Measurements from ENCODE around the gene LDLRAD4.

LDLRAD4 gene

DNA sequence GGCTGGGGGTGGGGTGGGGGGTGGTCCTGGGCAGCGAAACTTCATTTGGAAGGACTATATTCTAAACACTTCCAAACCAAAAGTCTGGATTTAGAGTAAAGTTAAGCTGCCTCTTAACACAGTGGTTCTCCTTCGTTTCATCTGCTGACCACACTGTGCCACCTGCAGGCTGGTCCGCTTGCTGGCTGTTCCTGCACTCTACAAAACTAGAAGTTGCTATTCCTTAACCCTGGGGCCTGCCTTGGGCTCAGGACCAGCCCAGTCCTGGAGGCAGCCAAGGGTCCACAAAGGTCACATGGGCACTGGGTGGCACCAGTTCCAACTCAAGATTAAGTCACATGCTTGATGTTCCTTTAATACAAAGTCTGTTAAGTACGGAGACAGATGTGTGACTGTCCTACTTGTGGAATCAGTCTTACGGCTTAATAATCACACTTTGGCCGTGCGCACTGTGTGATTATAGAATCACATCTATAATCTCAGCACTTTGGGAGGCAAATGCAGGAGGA, 312.4 kb downstream of the LDLRAD4 start:
- no peak for TF ChIP-seq CTCF (IDR thresholded peaks at IDR 0.05; ENCODE audit: low read depth, low read length)
- no peak overlapping the region for H3K4me3 ChIP-seq (ENCODE audit: low read depth, low read length)

GRCh38 chr18:13531681-13532325, 313.2 kb downstream of the LDLRAD4 start:
- H3K4me3 ChIP-seq (ENCODE audit: low read depth, low read length) = no peak overlapping the region
- no peak for TF ChIP-seq CTCF (IDR thresholded peaks at IDR 0.05; ENCODE audit: low read depth, low read length)

- H3K4me3 ChIP-seq (ENCODE audit: low read depth, low read length) = no peak overlapping the region
- no peak for TF ChIP-seq CTCF (IDR thresholded peaks at IDR 0.05; ENCODE audit: low read depth, low read length)
These were observed 314.0 kb downstream of the LDLRAD4 start for GRCh38 chr18:13532406-13533075.

DNA sequence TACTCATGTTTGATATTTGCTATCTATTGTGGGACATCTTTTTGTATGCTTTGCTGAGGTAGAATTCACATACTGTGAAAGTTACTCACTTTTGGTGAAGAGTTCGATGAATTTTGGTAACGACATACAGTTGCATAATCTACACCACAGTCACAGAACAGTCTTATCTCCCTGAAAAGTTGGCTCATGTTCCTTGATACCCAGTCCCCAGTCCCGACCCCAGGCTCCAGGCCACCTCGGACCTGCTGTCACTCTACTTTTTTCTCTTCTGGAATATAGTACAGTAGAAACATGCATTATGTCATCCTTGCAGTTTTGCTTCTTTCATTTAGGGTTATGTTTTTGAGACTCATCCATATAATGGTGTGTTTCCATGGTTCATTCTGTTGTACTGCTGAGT, 316.1 kb downstream of the LDLRAD4 start:
- TF ChIP-seq CTCF (IDR thresholded peaks at IDR 0.05; ENCODE audit: low read depth, low read length) = no peak
- no peak overlapping the region for H3K4me3 ChIP-seq (ENCODE audit: low read depth, low read length)

DNA sequence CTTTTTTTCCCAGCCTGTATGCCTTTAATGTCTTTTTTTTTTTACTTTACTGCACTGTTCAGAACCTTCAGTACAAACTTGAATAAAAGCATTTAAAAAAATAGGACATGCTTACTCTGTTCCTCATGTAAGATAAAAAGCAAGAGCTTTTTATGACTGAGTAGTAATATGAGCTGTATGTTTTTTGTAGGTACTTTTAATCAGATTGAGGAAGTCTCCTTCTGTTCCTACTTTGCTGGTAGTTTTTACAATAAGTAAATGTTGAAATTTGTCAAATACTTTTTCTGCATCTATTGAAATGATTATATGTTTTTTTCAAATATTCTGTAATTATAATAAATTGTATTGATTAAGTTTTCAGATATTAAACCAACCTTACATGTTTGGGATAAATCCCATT, 318.0 kb downstream of the LDLRAD4 start:
- TF ChIP-seq CTCF (IDR thresholded peaks at IDR 0.05; ENCODE audit: low read depth, low read length) = no peak
- H3K4me3 ChIP-seq (ENCODE audit: low read depth, low read length) = no peak overlapping the region

GRCh38 chr18:13537022-13537780, 318.6 kb downstream of the LDLRAD4 start:
- TF ChIP-seq CTCF (IDR thresholded peaks at IDR 0.05; ENCODE audit: low read depth, low read length) = no peak
- no peak overlapping the region for H3K4me3 ChIP-seq (ENCODE audit: low read depth, low read length)

- no peak for TF ChIP-seq CTCF (IDR thresholded peaks at IDR 0.05; ENCODE audit: low read depth, low read length)
- H3K4me3 ChIP-seq (ENCODE audit: low read depth, low read length) = no peak overlapping the region
These were observed 320.1 kb downstream of the LDLRAD4 start for GRCh38 chr18:13538630-13539029.
